ENCODE data around the gene SOWAHA. TPM values are rescaled to one million over a fixed set of nuclear protein-coding genes. Genes with fewer than 3 reads are reported as not detected.

Gene SOWAHA
- total and polyA plus RNA-seq, 2 of the 8 experiments (the other 6 are each of a cell fraction or from before 2014, with no cell fraction given) = 0.09 to 0.11 TPM

- TF ChIP-seq HDAC2 (IDR thresholded peaks at IDR 0.05; ENCODE audit: borderline replicate concordance in 1 of 2, low read depth in 2 of 2, low read length in 2 of 2) (0 out of 4 replicates have a peak, but pooled peaks of 1 of the 2 experiments have one; percentile 29), KDM1A (IDR thresholded peaks at IDR 0.05; ENCODE audit: borderline replicate concordance, low read length) (no peak), SUZ12 (IDR thresholded peaks at IDR 0.05; ENCODE audit: low read length) (peak; percentile 68; the same call in 1 of the 2 replicates), TBP (IDR thresholded peaks at IDR 0.05; ENCODE audit: low read depth, low read length) (no peak), USF2 (IDR thresholded peaks at IDR 0.05; ENCODE audit: low read length) (no peak), TAF1 (IDR thresholded peaks at IDR 0.05; ENCODE audit: low read depth, low read length) (no peak; the same call in 1 of the 2 replicates), SAP30 (IDR thresholded peaks at IDR 0.05; ENCODE audit: insufficient read depth, insufficient replicate concordance, low read length) (no peak), FOSL1 (IDR thresholded peaks at IDR 0.05; ENCODE audit: insufficient read depth, low read depth, low read length) (no peak), SIRT6 (IDR thresholded peaks at IDR 0.05; ENCODE audit: low read length) (no peak), EZH2 (IDR thresholded peaks at IDR 0.05; ENCODE audit: low read depth, low read length, severe bottlenecking) (peak; percentile 74), ATF3 (IDR thresholded peaks at IDR 0.05; ENCODE audit: insufficient read depth, low read depth, low read length) (no peak), RFX5 (IDR thresholded peaks at IDR 0.05; ENCODE audit: borderline replicate concordance, low read depth, low read length) (no peak), TCF12 (IDR thresholded peaks at IDR 0.05; ENCODE audit: low read depth, low read length) (no peak), ASH2L (IDR thresholded peaks at IDR 0.05; ENCODE audit: low read length) (no peak), HDAC6 (IDR thresholded peaks at IDR 0.05; ENCODE audit: low read depth, low read length) (no peak), CHD2 (IDR thresholded peaks at IDR 0.05; ENCODE audit: low read length) (no peak), EP300 (IDR thresholded peaks at IDR 0.05; ENCODE audit: borderline replicate concordance in 1 of 2, low read depth in 2 of 2, low read length in 2 of 2) (peak in 1 of 2 experiments; percentile 33; a peak in 1 of 3 replicates), SP1 (IDR thresholded peaks at IDR 0.05; ENCODE audit: low read depth, low read length) (no peak)
- TF ChIP-seq, protein P1, sequence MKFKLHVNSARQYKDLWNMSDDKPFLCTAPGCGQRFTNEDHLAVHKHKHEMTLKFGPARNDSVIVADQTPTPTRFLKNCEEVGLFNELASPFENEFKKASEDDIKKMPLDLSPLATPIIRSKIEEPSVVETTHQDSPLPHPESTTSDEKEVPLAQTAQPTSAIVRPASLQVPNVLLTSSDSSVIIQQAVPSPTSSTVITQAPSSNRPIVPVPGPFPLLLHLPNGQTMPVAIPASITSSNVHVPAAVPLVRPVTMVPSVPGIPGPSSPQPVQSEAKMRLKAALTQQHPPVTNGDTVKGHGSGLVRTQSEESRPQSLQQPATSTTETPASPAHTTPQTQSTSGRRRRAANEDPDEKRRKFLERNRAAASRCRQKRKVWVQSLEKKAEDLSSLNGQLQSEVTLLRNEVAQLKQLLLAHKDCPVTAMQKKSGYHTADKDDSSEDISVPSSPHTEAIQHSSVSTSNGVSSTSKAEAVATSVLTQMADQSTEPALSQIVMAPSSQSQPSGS (IDR thresholded peaks at IDR 0.05; ENCODE audit: low read length) = no peak
- TF ChIP-seq, protein P2, sequence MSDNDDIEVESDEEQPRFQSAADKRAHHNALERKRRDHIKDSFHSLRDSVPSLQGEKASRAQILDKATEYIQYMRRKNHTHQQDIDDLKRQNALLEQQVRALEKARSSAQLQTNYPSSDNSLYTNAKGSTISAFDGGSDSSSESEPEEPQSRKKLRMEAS (IDR thresholded peaks at IDR 0.05) = peak; percentile 80
Observed at GRCh38 chr5:132829742-132830435, 16.8 kb downstream of the SOWAHA start (continued).
